ENCODE data around the gene VWF. TPM values are rescaled to one million over a fixed set of nuclear protein-coding genes. Genes with fewer than 3 reads are reported as not detected.

VWF gene
- total RNA-seq, 4 donors from 2014 or later: 34.3 to 107 (median 50.3) TPM

DNA sequence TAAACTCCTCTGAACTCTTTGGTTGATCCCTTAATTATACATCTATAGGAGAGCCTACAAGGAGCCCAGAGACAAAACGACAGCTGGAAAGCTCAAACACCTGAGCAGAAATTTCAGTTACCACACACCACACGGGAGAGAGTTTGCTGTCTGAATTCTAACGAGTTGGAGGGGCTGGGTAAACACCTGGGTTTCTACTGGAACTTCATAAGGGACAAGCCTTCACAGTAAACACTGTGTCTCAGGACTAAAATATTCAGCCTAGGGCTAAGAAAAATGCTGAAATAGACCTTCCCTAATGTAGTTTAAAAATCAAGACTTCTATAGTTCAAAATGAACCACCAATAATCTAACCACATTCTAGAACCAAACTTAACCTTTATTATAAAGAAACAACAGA is 169.8 kb downstream of the VWF start:
- H3K4me3 ChIP-seq (ENCODE audit: low read depth, poor library complexity, severe bottlenecking): no peak overlapping the region
- WGBS, 2 donors: 35 to 36% methylated on average over 3 of the region's 3 CpGs
- no peak for DNase-seq (ENCODE audit: low spot score in 2 of 2)
- intact Hi-C loops (cut with DNase I; ENCODE audit: low total_unique reads): no loop called here
- no peak for TF ChIP-seq POLR2A (IDR thresholded peaks at IDR 0.05)
- TF ChIP-seq CTCF (IDR thresholded peaks at IDR 0.05): no peak

DNA sequence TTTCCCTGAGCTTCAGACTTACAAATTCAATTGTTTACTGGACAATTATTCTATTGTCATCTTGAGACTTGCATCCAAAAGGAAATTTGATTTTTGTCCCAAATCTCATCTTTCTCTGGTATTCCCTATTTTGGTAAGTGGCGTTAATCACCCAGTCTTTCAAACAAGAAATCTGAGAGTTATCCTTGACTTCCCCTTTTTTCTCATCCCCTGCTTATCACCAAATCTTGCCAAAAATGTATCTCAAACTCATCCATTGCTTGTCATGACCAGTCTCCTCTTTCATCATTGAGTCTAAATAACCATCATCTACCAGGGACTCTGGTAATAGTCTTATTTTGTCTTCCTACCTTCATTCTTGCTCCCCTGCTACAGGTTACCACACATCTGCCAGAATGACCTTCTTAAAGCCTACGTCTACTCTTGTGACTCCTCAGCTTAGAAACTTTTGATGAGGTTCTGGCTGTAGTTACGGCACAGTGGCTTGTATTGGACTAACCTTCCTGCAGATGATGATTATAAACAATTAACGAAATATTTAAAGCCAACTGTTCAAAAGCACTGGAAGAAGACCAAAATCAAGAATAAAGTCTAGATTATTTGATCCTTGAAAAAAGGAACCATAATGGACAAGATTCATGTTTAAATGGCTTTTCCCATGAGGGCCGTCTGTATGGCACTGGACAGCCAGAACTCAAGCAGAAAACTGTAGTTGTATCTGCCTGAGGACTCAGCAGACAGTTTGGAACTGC is 170.5 kb downstream of the VWF start:
- intact Hi-C loops (cut with DNase I; ENCODE audit: low total_unique reads): no loop called here
- TF ChIP-seq CTCF (IDR thresholded peaks at IDR 0.05) (no peak), POLR2A (IDR thresholded peaks at IDR 0.05) (no peak)
- no peak overlapping the region for H3K4me3 ChIP-seq (ENCODE audit: low read depth, poor library complexity, severe bottlenecking)
- no peak for DNase-seq (ENCODE audit: low spot score in 2 of 2)
- WGBS, 2 donors: 80 to 81% methylated on average over 5 of the region's 5 CpGs

DNA sequence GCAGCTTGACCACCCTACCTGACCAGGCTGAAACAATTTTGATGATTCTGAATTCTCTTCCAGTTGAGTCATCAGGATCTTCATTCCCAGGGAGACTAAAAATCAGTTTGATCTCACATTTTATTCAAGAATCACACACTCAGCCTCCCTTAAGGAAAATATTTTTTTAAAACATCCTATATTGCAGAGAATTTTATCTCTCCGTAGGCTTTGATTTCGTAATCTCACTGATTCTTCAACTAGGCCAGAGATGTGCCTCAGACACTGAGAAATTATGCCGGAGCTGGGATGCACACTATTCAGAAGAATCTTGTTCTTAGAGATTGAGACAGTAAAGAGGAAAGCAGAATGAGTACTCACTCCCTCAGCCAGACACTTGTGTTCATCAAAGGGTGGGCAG is 172.4 kb downstream of the VWF start:
- DNase-seq (ENCODE audit: low spot score in 2 of 2): no peak
- H3K4me3 ChIP-seq (ENCODE audit: low read depth, poor library complexity, severe bottlenecking): no peak overlapping the region
- TF ChIP-seq POLR2A (IDR thresholded peaks at IDR 0.05) (no peak), CTCF (IDR thresholded peaks at IDR 0.05) (no peak)
- intact Hi-C loops (cut with DNase I; ENCODE audit: low total_unique reads): no loop called here
- WGBS, 2 donors: 88 to 90% methylated on average over 3 of the region's 3 CpGs

DNA sequence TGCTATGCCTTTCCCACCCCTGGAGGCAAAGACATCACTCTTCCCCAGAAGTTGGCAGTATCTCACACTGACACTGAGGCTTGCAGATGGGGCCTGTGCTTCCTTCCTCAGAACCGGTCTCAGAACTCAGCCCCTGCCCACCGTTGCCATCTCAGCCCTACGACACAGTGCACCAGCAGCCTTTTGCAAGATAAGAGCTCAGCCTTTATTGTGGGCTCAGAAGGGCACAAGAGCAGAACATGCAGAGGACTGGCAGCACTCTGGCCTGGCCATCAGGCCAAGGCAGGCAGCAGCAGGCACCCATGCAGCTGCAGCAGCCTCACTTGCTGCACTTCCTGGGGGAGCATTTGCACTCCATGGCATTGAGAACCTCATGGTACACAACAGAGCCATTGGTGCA is 175.8 kb downstream of the VWF start:
- no peak for TF ChIP-seq POLR2A (IDR thresholded peaks at IDR 0.05)
- no peak for TF ChIP-seq CTCF (IDR thresholded peaks at IDR 0.05)
- DNase-seq (ENCODE audit: low spot score in 2 of 2): no peak
- intact Hi-C loops (cut with DNase I; ENCODE audit: low total_unique reads): no loop called here
- WGBS, 2 donors: 79 to 84% methylated on average over 3 of the region's 3 CpGs
- H3K4me3 ChIP-seq (ENCODE audit: low read depth, poor library complexity, severe bottlenecking): no peak overlapping the region

DNA sequence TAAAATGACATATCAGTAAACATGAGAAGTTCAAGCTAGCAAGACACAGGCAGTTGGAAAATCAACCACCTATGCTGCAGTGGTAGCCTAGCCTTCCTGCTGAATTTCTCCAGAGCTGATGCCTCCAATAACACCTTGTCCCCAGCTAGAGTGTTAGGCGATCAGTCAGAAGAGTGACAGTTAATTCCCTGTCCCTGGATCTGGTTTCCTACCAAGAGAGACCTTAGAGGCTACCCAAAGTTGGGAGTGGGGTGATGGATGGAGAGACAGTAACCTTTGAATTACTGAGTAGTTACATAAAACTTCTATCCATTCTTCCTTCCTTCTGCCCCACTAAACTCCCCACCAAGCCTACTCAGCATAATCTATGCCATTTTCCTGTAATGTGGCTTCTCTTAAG is 177.5 kb downstream of the VWF start:
- intact Hi-C loops (cut with DNase I; ENCODE audit: low total_unique reads): no loop called here
- no peak for DNase-seq (ENCODE audit: low spot score in 2 of 2)
- no peak overlapping the region for H3K4me3 ChIP-seq (ENCODE audit: low read depth, poor library complexity, severe bottlenecking)
- TF ChIP-seq POLR2A (IDR thresholded peaks at IDR 0.05): no peak
- no peak for TF ChIP-seq CTCF (IDR thresholded peaks at IDR 0.05)
- 87 to 94% methylated on average over 1 of the region's 1 CpG for WGBS, 2 donors

GRCh38 chr12:5946388-5946787 is 178.1 kb downstream of the VWF start:
- intact Hi-C loops (cut with DNase I; ENCODE audit: low total_unique reads): no loop called here
- DNase-seq (ENCODE audit: low spot score in 2 of 2): no peak
- H3K4me3 ChIP-seq (ENCODE audit: low read depth, poor library complexity, severe bottlenecking): no peak overlapping the region
- 80 to 82% methylated on average over 2 of the region's 2 CpGs for WGBS, 2 donors
- no peak for TF ChIP-seq POLR2A (IDR thresholded peaks at IDR 0.05)
- no peak for TF ChIP-seq CTCF (IDR thresholded peaks at IDR 0.05)
